Lung (tissue), 12 donors: Measurements from ENCODE around the gene MLN. TPM values are rescaled to one million over a fixed set of nuclear protein-coding genes. Genes with fewer than 3 reads are reported as not detected.

ENCODE experiments used
- ATAC-seq: fragments of 200-7000 bp; cut with Tn5 transposase; one replicate; pipeline ENCODE4 v1.9.1; 2020; ENCODE audit warnings: moderate number of reproducible peaks; ENCODE audit not compliant: insufficient read depth, low FRiP score
- DNase-seq, 3 donors: peaks; one replicate each; pipeline ENCODE4 v3.0.0-alpha.2; 2013 to 2017
- H3K27ac ChIP-seq, 2 donors: one replicate each; pipeline ENCODE4 v1.5.1; 2013; ENCODE audit warnings: mild to moderate bottlenecking in 2 of 2, moderate library complexity in 2 of 2, control low read depth in 1 of 2, inconsistent platforms in 1 of 2, low read depth in 1 of 2, low read length in 1 of 2
- H3K27me3 ChIP-seq, 3 donors: one replicate each; pipeline ENCODE4 v1.5.1; 2013; ENCODE audit warnings: low read length in 2 of 3; ENCODE audit not compliant: control insufficient read depth in 3 of 3, insufficient read depth in 3 of 3
- H3K36me3 ChIP-seq, 4 donors: one replicate each; pipeline ENCODE4 v1.5.1; 2013; ENCODE audit warnings: low read length in 4 of 4, mild to moderate bottlenecking in 1 of 4, moderate library complexity in 1 of 4; ENCODE audit not compliant: control insufficient read depth in 4 of 4, insufficient read depth in 4 of 4
- H3K4me1 ChIP-seq, 5 donors: one replicate each; pipeline ENCODE4 v1.5.1; 2013; ENCODE audit warnings: low read length in 5 of 5, mild to moderate bottlenecking in 2 of 5, moderate library complexity in 1 of 5; ENCODE audit not compliant: control insufficient read depth in 5 of 5, insufficient read depth in 5 of 5
- H3K4me3 ChIP-seq: one replicate; pipeline ENCODE4 v1.5.1; 2013; ENCODE audit warnings: mild to moderate bottlenecking, control low read depth, moderate library complexity
- H3K9ac ChIP-seq, 2 donors: one replicate each; pipeline ENCODE4 v1.5.1; 2013; ENCODE audit warnings: low read length in 2 of 2, control low read depth in 1 of 2; ENCODE audit not compliant: insufficient read depth in 1 of 2
- H3K9me3 ChIP-seq, 4 donors: one replicate each; pipeline ENCODE4 v1.5.1; 2013; ENCODE audit warnings: low read length in 3 of 4, mild to moderate bottlenecking in 1 of 4, moderate library complexity in 1 of 4; ENCODE audit not compliant: control insufficient read depth in 4 of 4, insufficient read depth in 3 of 4
- CTCF ChIP-seq: IDR thresholded peaks from 2 replicates; pipeline ENCODE4 v1.5.1; 2012; ENCODE audit warnings: mild to moderate bottlenecking; ENCODE audit errors: control extremely low read depth, extremely low read depth
- WGBS, 2 donors: extraction: QIAGEN DNeasy Blood & Tissue Kit; methylation state at CpG; one replicate each; pipeline ENCODE4 v1.1.7; 2013; 5-methylcytosine and 5-hydroxymethylcytosine counted together
- polyA plus RNA-seq, 2 donors: library from polyadenylated mRNA; stranded (reverse); fragments of 200-250 nt; gene quantifications; one replicate each; pipeline ENCODE4 v1.2.1, GENCODE V29; 2013
- total RNA-seq, 2 donors: library from RNA; depleted of rRNA in 1 of 2; stranded (reverse); fragments of >200 nt in 1 of 2; gene quantifications; one replicate each; pipeline ENCODE4 v1.2.1, GENCODE V29; 2014 to 2021
- donor health status: control.
- donor health status: control.
- donor health status: Bipolar disorder and iron deficiency.
- donor health status: healthy.
- donor health status: DM: yes; HTN: yes; CAD: no.

MLN gene
- total and polyA plus RNA-seq, 4 donors = not detected

- WGBS, 2 donors = 94 to 99% methylated on average over 3 of the region's 3 CpGs
- Histone ChIP-seq H3K36me3 (peaks cover 28 to 67% (median 52%) of the 10 kb centered on the region in 4 donors), H3K4me1 (peaks cover 0 to 34% (median 21%) of the 10 kb centered on the region in 5 donors), H3K27me3 (no peaks in the 10 kb centered on the region), H3K27ac (no peak overlapping the region), H3K9ac (no peak overlapping the region), H3K4me3 (no peak overlapping the region), H3K9me3 (no peaks in the 10 kb centered on the region)
- no peak for TF ChIP-seq CTCF
- ATAC-seq (no peak), DNase-seq (no peak)
Observed at GRCh38 chr6:33774774-33775173, 29.0 kb downstream of the MLN start.

- 78 to 83% methylated on average over 6 of the region's 6 CpGs for WGBS, 2 donors
Observed at GRCh38 chr6:33772902-33773472, 30.8 kb downstream of the MLN start.

GRCh38 chr6:33772082-33772830, 31.5 kb downstream of the MLN start:
- H3K4me1 ChIP-seq = peaks cover 0 to 59% (median 36%) of the 10 kb centered on the region in 5 donors
- DNase-seq (no peak), ATAC-seq (no peak)
- no peak overlapping the region for H3K4me3 ChIP-seq
- TF ChIP-seq CTCF = no peak
- H3K9me3 ChIP-seq = no peaks in the 10 kb centered on the region
- peak overlapping the region in 1 of 2 donors; percentile 81 for H3K27ac ChIP-seq
- 82 to 83% methylated on average over 24 of the region's 24 CpGs for WGBS, 2 donors
- peak overlapping the region in 1 of 2 donors; percentile 36 for H3K9ac ChIP-seq
- no peaks in the 10 kb centered on the region for H3K27me3 ChIP-seq
- peaks cover 16 to 45% (median 36%) of the 10 kb centered on the region in 4 donors for H3K36me3 ChIP-seq

More at GRCh38 chr6:33772902-33773472, 30.8 kb downstream of the MLN start:
- no peak overlapping the region for H3K9ac ChIP-seq
- H3K9me3 ChIP-seq = no peaks in the 10 kb centered on the region
- no peak overlapping the region for H3K27ac ChIP-seq
- peaks cover 0 to 52% (median 32%) of the 10 kb centered on the region in 5 donors for H3K4me1 ChIP-seq
- H3K27me3 ChIP-seq = no peaks in the 10 kb centered on the region
- peaks cover 22 to 52% (median 41%) of the 10 kb centered on the region in 4 donors for H3K36me3 ChIP-seq
- DNase-seq (no peak), ATAC-seq (no peak)
- TF ChIP-seq CTCF = no peak
- no peak overlapping the region for H3K4me3 ChIP-seq
